GM21529 (cell line): ENCODE measurements around the gene COPS7B.

Source experiments
- ATAC-seq: cut with Tn5 transposase; IDR thresholded peaks from one replicate; pipeline ENCODE4 v1.9.1; 2021; ENCODE audit not compliant: unreplicated experiment

The COPS7B gene

GRCh38 chr2:231785413-231785812 lies 832 bp upstream of the COPS7B start:
- ATAC-seq, result no peak

GRCh38 chr2:231785822-231786176 lies 446 bp upstream of the COPS7B start:
- peak; percentile 13 for ATAC-seq

DNA sequence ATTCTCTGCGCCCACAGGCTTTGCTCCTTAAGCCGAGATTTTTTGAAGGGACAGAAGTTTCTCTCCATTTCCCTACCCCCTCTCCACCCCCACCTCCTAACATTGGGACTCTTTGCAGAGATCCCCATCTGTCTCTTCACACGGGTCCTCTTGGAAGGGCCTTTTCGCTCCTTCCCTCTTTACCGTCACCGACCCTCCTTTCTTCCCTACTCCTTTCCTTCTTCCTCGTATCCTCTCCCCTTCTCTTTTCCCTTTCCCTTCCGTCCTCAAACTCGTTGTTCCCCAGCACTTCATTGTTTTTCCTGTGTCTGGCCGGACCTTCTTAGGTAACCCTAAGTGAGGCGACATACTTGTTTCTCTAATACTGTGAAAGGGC lies 660 bp downstream of the COPS7B start:
- no peak for ATAC-seq

GRCh38 chr2:231791107-231791506 lies 4.9 kb downstream of the COPS7B start:
- ATAC-seq, result no peak

- ATAC-seq, result no peak
These were observed 8.1 kb downstream of the COPS7B start for GRCh38 chr2:231794383-231794782.

DNA sequence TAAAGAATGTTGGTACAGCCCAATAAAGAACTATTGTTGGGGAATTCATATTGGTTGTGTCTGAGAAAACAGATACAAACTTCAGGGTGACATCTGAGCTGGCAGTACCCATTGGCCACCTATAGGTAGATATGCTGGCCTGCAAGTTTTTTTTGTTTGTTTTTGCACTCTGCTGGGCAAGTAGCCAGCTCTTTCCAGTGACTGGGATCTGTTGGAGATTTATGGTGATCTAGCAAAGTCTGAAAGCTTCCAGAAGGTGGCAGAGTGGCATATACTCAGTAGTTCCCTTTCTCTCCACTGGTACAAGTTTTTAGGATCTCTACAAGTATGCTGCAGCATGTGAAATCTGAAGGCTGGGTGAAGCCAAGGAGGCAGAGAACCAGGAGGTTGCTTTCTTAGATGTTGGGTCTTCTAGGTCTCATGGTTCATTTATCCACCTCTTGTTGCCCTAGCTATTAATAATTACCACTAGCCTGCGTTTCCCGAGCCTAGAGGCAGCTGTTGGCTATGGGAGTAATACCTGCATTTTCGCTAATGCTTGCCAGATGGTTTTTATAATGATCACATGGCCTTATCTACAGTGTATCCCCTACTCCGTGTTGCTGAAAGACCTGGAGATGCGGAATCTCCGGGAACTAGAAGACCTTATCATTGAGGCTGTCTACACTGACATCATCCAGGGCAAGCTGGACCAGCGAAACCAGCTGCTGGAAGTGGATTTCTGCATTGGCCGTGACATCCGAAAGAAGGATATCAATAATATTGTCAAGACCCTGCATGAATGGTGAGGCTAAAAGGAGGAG lies 9.5 kb downstream of the COPS7B start:
- no peak for ATAC-seq

DNA sequence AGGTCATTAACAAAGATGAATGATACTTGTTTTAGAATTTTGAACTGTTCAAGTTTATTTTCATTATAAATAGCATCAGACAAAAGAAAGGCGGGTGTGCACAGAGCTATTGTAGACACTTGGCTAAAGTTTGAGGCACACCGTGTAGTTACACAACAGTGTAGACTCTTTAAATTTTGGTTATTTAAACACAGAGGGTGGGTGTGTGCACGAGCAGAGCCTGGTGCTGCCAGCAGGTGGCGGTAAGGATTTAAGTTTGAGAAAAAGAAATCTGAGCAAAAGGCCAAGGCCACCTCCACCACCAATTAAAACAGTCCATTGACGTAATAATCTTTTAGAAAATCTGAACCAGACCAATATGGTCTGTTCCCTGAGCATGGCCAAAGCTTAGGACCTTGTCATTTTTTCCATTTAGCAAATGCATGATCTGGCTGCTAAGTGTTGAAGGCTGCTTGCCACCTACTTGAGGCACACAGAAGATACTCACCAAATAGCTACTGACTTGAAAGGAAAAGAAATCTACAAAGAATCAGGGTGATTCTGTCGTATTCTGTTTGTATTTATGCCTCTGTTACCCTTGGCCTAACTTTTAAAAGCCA lies 14.3 kb downstream of the COPS7B start:
- ATAC-seq, result no peak

DNA sequence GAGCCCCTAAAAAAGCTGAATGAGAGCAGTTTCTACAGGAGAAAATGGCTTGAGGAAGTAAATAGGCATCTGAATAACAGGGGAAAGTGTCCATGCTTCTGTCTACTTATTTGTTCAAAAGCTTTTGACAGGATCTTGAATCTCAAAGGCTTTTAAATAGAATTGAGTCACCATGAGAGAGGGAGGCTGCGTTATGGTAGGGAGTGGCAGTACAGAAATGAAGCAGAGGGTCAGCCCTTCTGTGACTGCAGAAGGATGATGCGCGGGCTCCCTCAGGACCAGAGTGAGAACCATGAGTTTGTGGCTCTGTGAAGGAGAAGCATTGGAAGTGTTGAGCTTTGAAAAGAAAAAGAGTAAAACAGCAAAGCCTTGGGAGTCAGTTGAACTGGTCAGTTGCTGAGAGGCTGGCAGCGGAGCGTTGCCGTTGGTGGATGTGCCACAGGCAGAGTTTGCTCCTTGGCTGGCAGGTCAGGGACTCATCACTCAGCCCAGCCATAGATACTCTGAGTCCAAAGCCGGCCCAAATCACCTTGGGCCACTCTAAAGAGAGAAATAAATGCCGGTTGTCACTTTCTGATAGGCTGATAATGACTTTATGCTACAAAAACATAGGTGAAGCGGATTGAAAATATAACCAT lies 17.4 kb downstream of the COPS7B start:
- no peak for ATAC-seq

GRCh38 chr2:231807020-231807419 lies 20.8 kb downstream of the COPS7B start:
- no peak for ATAC-seq

DNA sequence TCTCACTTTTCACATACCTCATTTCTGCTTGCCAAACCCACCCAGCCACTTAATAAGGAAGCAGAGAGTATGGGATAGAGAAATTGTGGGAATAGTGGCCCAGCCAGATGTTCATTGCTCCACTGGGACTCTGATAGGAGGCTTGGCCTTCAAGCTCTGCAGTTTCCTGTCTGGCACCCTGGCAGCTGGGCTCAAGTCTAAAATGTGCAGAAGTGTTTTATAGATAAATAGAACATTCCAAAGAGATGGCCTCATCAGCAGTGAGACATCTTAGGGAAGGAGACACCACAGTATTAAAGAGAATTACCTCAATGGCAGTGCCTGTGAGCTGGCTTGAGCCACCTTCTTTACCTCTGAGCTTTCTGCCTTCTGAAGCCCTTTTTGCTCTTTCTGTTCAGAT lies 24.7 kb downstream of the COPS7B start:
- no peak for ATAC-seq

GRCh38 chr2:231816327-231817026 lies 30.2 kb downstream of the COPS7B start:
- ATAC-seq, result no peak

DNA sequence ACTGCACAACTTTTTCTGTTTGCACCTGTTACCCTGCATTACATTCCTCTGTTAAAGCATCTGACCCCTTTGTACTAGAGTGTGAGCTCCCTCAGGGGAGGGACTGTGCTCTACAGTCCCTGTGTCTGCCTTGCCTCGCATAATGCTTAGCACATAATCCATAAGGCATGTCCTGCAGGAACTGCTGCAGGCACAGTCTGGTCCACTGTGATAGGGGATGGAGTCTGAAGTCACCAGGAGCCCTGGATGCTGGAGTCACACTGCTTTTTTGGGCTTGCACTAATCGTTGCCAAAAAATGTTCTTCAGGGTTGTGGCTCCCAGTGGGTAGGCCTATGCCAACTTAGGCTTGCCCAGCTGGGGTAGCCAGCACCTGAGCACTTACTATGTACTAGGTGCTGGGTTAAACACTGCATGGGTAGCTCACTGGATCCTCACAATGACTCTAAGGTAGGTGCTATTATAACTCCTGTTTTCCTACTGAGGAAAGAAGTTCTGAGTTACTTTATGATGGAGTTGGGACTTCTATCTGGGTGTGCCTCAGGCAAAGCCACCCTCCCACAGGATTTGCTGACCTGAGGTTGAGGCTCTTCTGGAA lies 33.3 kb downstream of the COPS7B start:
- no peak for ATAC-seq

- no peak for ATAC-seq
These were observed 34.6 kb downstream of the COPS7B start for GRCh38 chr2:231820786-231821303.

- ATAC-seq, result no peak
These were observed 35.7 kb downstream of the COPS7B start for GRCh38 chr2:231821908-231822307.

GRCh38 chr2:231853105-231853504 lies 66.9 kb downstream of the COPS7B start:
- ATAC-seq, result no peak

DNA sequence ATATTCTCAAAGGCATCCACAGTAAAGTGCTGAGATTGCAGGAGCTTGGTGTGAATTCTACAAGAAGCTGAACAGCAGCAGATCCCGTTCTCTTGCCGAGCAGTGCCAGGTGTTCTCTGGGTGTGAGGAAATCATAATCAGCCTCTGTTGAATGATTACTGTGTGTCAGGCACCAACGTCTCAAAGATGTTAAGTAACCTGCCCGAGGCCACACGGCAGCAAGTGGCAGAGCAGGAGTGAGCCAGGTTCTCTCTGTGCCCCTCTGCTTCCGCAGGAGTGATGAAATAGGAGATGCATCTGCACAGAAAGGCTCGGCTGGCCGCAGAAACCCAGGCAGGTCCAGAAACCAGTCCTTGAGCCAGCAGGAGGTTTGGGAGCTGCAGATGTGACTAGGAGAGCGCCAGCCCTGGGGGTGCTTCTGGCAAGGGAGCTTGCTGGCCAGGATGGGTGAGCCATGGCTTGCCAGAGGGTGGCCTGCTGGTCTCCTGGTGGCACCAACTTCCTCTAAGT lies 68.4 kb downstream of the COPS7B start:
- ATAC-seq, result no peak

GRCh38 chr2:231856959-231857358 lies 70.7 kb downstream of the COPS7B start:
- no peak for ATAC-seq
